ENCODE results near the gene MEIOSIN.
"Not testable (repeated sequence)": the region's sequence is repeated elsewhere in the genome, so short reads cannot be mapped to it uniquely, and the experiment has no call there.

MEIOSIN gene, protein sequence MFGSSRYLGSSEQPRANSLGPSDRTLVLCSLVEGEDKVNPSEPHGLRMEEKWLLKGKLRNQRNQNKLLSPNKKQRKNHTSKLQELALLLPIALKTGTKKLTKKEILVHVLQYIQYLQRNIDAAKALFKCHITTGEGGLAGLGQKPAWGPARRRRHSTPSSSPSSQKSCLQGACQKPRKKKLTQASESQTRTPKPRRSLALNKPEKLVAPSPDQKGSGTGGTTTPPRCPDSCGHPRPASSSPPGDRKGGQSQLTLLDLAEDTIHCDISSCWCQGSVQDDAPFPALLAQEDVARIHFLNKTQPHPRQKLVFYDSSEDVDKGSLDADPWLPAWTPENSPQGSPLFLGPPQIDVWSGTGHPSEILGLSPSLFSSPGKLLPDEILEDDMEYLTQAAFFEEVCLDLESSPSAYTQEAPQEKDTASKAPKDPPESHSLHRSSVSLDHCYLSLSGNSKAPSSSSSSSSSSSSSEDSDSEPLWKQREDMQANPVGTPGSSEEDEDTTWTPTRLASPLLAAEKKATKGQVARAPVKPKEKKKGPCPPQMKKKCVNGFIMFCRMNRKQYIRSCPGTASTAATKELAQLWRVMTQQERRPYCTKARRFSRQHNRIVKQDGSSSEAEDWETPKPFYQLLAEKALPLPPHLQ

DNA sequence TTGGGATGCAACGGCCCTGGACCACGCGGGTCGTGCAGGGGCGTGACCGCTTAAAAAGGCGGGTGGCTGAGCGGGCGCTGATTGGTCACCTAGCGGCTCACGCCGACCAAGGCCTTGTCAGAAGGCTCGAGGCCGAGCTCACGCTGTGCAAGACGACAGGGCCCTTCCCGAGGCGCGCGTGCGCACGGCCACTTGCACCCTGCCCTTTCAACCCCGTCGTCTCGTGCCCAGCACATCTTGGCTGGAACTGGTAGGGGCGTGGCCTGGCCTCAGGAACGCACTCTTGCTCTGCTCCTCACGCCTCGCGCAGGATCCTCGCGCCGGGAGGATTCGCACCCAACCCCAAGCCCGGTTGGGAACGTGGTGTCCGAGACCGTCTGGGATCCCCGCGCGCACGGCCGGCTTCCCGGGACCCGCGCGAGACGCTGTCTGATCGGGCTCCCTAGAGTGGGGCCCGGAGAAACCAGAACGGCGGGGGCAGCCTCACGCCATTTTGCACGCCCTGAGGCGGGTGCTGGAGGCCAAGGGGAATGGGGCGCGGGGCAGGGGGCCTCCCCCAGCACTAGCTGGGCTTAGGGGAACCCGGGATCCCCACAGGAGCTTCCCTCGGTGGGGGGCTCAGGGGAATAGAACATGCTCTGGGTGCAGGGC is at the start of gene MEIOSIN:
TSS of gene MEIOSIN (plus strand) at position 280 of the 651 bp plus-strand sequence. CDS start 1,938 bp downstream, outside the sequence.
- TF ChIP-seq, protein P1, sequence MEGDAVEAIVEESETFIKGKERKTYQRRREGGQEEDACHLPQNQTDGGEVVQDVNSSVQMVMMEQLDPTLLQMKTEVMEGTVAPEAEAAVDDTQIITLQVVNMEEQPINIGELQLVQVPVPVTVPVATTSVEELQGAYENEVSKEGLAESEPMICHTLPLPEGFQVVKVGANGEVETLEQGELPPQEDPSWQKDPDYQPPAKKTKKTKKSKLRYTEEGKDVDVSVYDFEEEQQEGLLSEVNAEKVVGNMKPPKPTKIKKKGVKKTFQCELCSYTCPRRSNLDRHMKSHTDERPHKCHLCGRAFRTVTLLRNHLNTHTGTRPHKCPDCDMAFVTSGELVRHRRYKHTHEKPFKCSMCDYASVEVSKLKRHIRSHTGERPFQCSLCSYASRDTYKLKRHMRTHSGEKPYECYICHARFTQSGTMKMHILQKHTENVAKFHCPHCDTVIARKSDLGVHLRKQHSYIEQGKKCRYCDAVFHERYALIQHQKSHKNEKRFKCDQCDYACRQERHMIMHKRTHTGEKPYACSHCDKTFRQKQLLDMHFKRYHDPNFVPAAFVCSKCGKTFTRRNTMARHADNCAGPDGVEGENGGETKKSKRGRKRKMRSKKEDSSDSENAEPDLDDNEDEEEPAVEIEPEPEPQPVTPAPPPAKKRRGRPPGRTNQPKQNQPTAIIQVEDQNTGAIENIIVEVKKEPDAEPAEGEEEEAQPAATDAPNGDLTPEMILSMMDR (IDR thresholded peaks at IDR 0.05; ENCODE audit: insufficient read depth, missing control alignments), result no peak
- DNase-seq (ENCODE audit: insufficient read length, low spot score) (no peak), FAIRE-seq (no peak)

DNA sequence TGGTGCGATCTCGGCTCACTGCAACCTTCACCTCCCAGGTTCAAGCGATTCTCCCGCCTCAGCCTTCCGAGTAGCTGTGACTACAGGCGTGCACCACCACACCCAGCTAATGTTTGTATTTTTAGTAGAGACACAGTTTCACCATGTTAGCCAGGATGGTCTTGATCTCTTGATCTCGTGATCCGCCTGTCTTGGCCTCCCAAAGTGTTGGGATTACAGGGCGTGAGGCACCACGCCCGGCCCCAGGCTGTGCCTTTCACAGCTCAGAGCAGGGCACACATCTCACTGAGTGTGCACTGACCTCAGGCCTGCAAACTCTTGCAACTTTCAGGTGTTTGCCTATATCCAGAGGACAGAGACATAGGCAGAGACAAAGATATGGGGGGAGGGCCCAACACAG is 48.2 kb upstream of the MEIOSIN start:
- not testable (repeated sequence) for DNase-seq (ENCODE audit: insufficient read length, low spot score); FAIRE-seq

DNA sequence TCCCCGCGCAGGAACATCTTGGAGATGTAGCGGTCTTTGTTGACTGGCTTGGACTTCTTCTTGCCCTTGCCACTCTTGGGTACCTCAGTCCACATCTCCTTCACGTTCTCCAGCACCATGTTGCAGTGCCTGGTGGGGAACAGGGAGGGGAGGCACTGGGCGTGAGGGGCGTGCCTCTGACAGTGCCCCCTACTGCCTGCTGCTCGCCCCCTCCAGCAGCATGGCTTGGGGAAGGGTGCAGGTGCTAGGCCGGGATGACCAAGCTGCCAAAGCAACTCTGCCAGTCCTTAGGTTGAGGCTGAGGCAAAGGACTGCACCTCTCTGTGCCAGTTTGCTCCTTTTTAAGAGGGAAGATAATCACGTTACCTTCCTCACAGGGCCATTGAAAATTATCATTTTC is 45.6 kb upstream of the MEIOSIN start:
- FAIRE-seq, result no peak
- no peak for DNase-seq (ENCODE audit: insufficient read length, low spot score)
- TF ChIP-seq, protein P1 (IDR thresholded peaks at IDR 0.05; ENCODE audit: insufficient read depth, missing control alignments), result no peak

DNA sequence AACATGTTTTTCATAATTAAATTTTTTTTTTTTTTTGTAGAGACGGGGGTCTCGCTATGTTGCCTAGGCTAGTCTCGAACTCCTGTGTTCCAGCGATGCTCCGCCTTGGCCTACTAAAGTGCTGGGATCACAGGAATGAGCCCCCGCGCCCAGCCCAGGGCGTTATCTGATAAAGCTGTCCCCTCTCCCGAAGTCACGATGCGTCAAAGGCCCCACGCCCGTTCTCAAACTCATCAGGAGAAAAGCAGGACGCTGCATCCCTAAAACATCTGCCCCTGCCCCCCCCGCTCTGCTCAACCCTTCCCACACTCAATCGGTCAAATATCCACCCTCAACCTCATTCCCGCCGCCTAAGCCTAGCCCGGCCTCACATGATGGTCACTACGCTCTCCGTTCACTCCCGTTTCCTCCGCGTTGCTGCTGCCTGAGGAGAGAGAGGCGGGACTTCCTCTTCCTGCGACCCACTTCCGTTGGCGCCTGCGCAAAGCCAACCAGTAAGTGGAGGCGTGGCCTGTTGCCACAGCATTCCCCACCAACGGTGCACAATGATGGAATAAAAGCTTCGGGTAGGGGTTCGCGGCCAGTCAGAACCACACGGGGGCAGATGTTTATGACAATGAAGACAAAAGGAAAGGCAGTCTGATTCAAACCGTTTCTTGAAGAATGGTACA is 41.6 kb upstream of the MEIOSIN start, which contains the start of gene SNRPD2:
TSS of gene SNRPD2 (minus strand) at position 438 of the 671 bp plus-strand sequence. CDS start at position 373, 65 bp downstream.
- TF ChIP-seq, protein P1 (IDR thresholded peaks at IDR 0.05; ENCODE audit: insufficient read depth, missing control alignments), result no peak
- FAIRE-seq, result no peak
- peak; percentile 63 for DNase-seq (ENCODE audit: insufficient read length, low spot score)

DNA sequence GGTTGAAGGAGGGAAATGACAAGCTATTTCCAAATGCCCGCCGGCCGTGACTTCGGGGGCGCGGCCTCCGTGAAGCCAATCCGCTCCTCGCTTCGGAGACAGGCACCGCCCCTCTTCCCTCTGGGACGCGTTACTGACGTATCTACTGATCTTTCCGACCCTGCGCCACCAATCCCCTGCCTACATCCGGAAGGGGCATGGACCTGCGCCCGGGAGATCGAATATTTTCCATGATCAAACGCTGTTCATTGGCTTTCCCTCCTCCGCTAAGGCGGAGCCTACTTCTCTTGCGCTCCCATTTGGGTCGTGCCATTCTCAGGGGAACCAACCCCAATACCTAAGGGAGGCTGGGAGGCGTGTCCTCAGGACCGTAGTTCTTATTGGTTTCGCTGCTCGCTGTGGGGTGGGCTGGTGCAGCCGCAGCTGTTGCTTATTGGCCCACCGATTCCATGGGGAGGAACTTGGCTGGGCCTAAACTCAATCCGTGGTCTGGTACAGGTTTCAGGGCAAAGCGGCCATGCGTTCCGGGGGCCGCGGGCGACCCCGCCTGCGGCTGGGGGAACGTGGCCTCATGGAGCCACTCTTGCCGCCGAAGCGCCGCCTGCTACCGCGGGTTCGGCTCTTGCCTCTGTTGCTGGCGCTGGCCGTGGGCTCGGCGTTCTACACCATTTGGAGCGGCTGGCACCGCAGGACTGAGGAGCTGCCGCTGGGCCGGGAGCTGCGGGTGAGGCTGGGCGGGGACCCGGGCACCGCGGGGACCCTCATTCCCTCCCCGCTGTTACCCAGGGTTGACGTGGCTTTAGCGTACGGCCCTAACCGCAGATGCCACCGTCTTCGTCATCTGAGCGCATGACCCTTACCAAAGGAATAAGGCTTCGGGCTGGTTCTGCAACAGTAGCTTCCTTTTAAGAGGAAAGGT is 40.8 kb upstream of the MEIOSIN start, which contains the start of gene QPCTL:
TSS of gene QPCTL (plus strand) at position 480 of the 919 bp plus-strand sequence. CDS start at position 518, 38 bp downstream.
- TF ChIP-seq, protein P1 (IDR thresholded peaks at IDR 0.05; ENCODE audit: insufficient read depth, missing control alignments), result no peak
- peak; percentile 58 for FAIRE-seq
- DNase-seq (ENCODE audit: insufficient read length, low spot score), result peak; percentile 90

DNA sequence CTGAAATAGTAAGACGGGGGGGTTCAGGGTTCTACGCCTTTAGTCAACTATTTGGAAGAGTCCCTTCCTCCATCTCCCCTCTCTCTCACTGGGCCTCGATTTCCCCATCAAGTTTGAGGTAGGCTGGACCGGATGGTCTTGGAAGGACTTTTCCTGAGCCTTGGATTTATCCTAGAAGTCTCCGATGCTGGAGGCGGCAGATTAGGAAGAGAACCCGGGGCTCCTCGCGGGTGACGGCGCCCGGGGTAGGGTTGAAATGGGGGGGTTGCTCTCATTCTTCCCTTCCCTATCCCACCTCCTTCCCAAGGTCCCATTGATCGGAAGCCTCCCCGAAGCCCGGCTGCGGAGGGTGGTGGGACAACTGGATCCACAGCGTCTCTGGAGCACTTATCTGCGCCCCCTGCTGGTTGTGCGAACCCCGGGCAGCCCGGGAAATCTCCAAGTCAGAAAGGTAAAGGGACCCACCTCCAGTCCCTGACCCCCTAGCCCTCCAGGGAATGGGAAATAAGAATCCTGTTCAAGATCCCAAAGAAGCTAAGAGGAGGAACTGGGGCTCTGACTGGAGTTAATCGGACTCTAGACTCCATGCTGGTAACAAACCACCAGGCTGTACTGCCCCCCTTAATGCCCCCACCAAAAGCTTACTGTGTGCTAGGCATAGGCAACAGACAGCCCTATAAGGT is 40.0 kb upstream of the MEIOSIN start:
- TF ChIP-seq, protein P1 (IDR thresholded peaks at IDR 0.05; ENCODE audit: insufficient read depth, missing control alignments), result peak; percentile 81
- FAIRE-seq (no peak), DNase-seq (ENCODE audit: insufficient read length, low spot score) (peak; percentile 67)

Data from D721Med (cell line).